ENCODE results near the gene RPS26.
A peak's percentile ranks its signal among the peaks of the same experiment; 100 is the strongest.
"Not testable (repeated sequence)": the region's sequence is repeated elsewhere in the genome, so short reads cannot be mapped to it uniquely, and the experiment has no call there.

The RPS26 gene

GRCh38 chr12:56041552-56042429 lies at the start of gene RPS26:
Gene RPS26 (plus strand): TSS chr12:56041918. CDS start chr12:56042167, 249 bp downstream.
- peak; percentile 99 for DNase-seq

- DNase-seq = no peak
These were observed 48.4 kb upstream of the RPS26 start for GRCh38 chr12:55993230-55993853.

GRCh38 chr12:55995366-55995765 lies 46.4 kb upstream of the RPS26 start:
- no peak for DNase-seq

GRCh38 chr12:55996201-55996714 lies 45.5 kb upstream of the RPS26 start:
- DNase-seq = peak; percentile 65

GRCh38 chr12:55996715-55997534 lies 44.8 kb upstream of the RPS26 start, which contains the start of gene SUOX:
Gene SUOX (plus strand): TSS chr12:55997276. CDS start chr12:56002222, 4,946 bp downstream.
- peak; percentile 98 for DNase-seq

GRCh38 chr12:55997535-55997859 lies 44.2 kb upstream of the RPS26 start:
- DNase-seq = no peak

GRCh38 chr12:55999522-55999921 lies 42.2 kb upstream of the RPS26 start:
- DNase-seq = not testable (repeated sequence)

- DNase-seq = not testable (repeated sequence)
These were observed 41.6 kb upstream of the RPS26 start for GRCh38 chr12:55999999-56000540.

- DNase-seq = no peak
These were observed 40.1 kb upstream of the RPS26 start for GRCh38 chr12:56001487-56002100.

- DNase-seq = not testable (repeated sequence)
These were observed 38.3 kb upstream of the RPS26 start for GRCh38 chr12:56003376-56003775.

- DNase-seq = no peak
These were observed 37.5 kb upstream of the RPS26 start for GRCh38 chr12:56004211-56004610.

GRCh38 chr12:56007564-56008559 lies 33.9 kb upstream of the RPS26 start:
- DNase-seq = peak; percentile 31

GRCh38 chr12:56010111-56010570 lies 31.6 kb upstream of the RPS26 start:
- no peak for DNase-seq

GRCh38 chr12:56011509-56012090 lies 30.1 kb upstream of the RPS26 start:
- no peak for DNase-seq

GRCh38 chr12:56013482-56013881 lies 28.2 kb upstream of the RPS26 start:
- no peak for DNase-seq

GRCh38 chr12:56014205-56014604 lies 27.5 kb upstream of the RPS26 start:
- no peak for DNase-seq

- no peak for DNase-seq
These were observed 24.5 kb upstream of the RPS26 start for GRCh38 chr12:56017181-56017580.

- no peak for DNase-seq
These were observed 23.4 kb upstream of the RPS26 start for GRCh38 chr12:56018356-56018755.

GRCh38 chr12:56020423-56021184 lies 21.1 kb upstream of the RPS26 start, which contains the start of gene IKZF4:
Gene IKZF4 (plus strand): TSS chr12:56021043. CDS start chr12:56021494, 451 bp downstream.
- no peak for DNase-seq
